Thoracic aorta (tissue), 2 donors: ENCODE measurements around the gene COQ10A. TPM values are rescaled to one million over a fixed set of nuclear protein-coding genes. Genes with fewer than 3 reads are reported as not detected.

Experiments used
- ATAC-seq: fragments of 150-250 bp; one replicate; pipeline ENCODE4 v1.8.0; 2017; ENCODE audit warnings: low read depth; ENCODE audit not compliant: insufficient number of reproducible peaks, low FRiP score
- DNase-seq: peaks from one replicate; pipeline ENCODE4 v3.0.0-alpha.2; 2020; ENCODE audit warnings: low spot score
- H3K27ac ChIP-seq, 2 donors: fragments of 200-600 bp; sonication (generic); 1 replicate in 1 of 2; 2 replicates in 1 of 2; pipeline ENCODE4 v1.5.1; 2016; ENCODE audit warnings: mild to moderate bottlenecking in 2 of 2, moderate library complexity in 2 of 2
- H3K27me3 ChIP-seq: fragments of 200-600 bp; sonication (generic); replicated peaks from 2 replicates; pipeline ENCODE4 v1.6.0; 2016; ENCODE audit warnings: mild to moderate bottlenecking; ENCODE audit not compliant: insufficient read depth
- H3K36me3 ChIP-seq: fragments of 200-600 bp; sonication (generic); one replicate; pipeline ENCODE4 v1.5.1; 2016
- H3K4me1 ChIP-seq, 2 donors: fragments of 200-600 bp; sonication (generic); 1 replicate in 1 of 2; 2 replicates in 1 of 2; pipeline versions ENCODE4 v1.5.1 to v1.6.0; 2016; ENCODE audit warnings: low read depth in 2 of 2, mild to moderate bottlenecking in 1 of 2; ENCODE audit not compliant: control insufficient read depth in 1 of 2
- H3K4me3 ChIP-seq: fragments of 200-600 bp; sonication (generic); 2 replicates; pipeline ENCODE4 v1.5.1; 2016; ENCODE audit warnings: mild to moderate bottlenecking
- H3K9me3 ChIP-seq: fragments of 200-600 bp; sonication (generic); 2 replicates; pipeline ENCODE4 v1.5.1; 2016
- total RNA-seq, 2 donors: library from RNA; depleted of rRNA; stranded (reverse); fragments of >200 nt; gene quantifications; one replicate each; pipeline versions ENCODE4 v1.1.0 to v1.2.3, GENCODE V29; 2016
- TF ChIP-seq, protein P1 (sequence below): fragments of 200-600 bp; sonication (generic); IDR thresholded peaks from one replicate; pipeline ENCODE4 v1.5.1; 2019; ENCODE audit warnings: antibody characterized with exemption

COQ10A gene
- total RNA-seq, 2 donors from 2014 or later: 14.6 to 26.3 TPM

DNA sequence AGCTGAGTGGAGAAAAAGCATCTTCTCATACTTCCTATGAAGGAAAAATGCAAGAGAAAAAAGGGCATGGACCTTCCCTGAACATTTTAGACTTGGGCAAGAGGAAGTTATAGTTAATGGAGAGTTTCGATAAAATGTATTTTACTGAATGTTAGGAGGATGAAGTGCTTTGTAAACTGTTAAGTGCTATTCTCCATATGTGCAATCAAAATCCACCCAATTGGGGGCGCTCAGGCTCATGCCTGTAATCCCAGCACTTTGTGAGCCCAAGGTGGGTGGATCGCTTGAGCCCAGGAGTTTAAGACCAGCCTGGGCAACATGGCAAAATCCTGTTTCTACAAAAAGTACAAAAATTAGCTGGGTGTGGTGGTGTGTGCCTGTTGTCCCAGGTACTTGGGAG is 50.9 kb downstream of the COQ10A start:
- TF ChIP-seq, protein P1, sequence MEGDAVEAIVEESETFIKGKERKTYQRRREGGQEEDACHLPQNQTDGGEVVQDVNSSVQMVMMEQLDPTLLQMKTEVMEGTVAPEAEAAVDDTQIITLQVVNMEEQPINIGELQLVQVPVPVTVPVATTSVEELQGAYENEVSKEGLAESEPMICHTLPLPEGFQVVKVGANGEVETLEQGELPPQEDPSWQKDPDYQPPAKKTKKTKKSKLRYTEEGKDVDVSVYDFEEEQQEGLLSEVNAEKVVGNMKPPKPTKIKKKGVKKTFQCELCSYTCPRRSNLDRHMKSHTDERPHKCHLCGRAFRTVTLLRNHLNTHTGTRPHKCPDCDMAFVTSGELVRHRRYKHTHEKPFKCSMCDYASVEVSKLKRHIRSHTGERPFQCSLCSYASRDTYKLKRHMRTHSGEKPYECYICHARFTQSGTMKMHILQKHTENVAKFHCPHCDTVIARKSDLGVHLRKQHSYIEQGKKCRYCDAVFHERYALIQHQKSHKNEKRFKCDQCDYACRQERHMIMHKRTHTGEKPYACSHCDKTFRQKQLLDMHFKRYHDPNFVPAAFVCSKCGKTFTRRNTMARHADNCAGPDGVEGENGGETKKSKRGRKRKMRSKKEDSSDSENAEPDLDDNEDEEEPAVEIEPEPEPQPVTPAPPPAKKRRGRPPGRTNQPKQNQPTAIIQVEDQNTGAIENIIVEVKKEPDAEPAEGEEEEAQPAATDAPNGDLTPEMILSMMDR: no peak
- no peaks in the 10 kb centered on the region for H3K27me3 ChIP-seq
- H3K4me3 ChIP-seq: no peak overlapping the region
- H3K27ac ChIP-seq: no peak overlapping the region
- H3K9me3 ChIP-seq: no peaks in the 10 kb centered on the region
- peaks cover 7 to 14% of the 10 kb centered on the region in 2 donors for H3K4me1 ChIP-seq
- ATAC-seq (no peak), DNase-seq (no peak)
- H3K36me3 ChIP-seq: peaks cover 14% of the 10 kb centered on the region

Other genes starting within 250 kb of the COQ10A start
- 1 to 10 TPM; 4.5 to 7.6 TPM for gene IKZF4, start 245.9 kb upstream of the COQ10A start, total RNA-seq
- gene RPS26, start 225.0 kb upstream of the COQ10A start, total RNA-seq: 1,000 to 10,000 TPM in 1 of 2 donors, 100 to 1,000 TPM in 1; 103 to 1,114 TPM
- gene ERBB3, start 186.8 kb upstream of the COQ10A start, total RNA-seq: 1 to 10 TPM; 1.1 to 3.2 TPM
- gene PA2G4, start 162.4 kb upstream of the COQ10A start, total RNA-seq: 100 to 1,000 TPM in 1 of 2 donors, 10 to 100 TPM in 1; 53.2 to 111 TPM
- 1,000 to 10,000 TPM in 1 of 2 donors, 100 to 1,000 TPM in 1; 923 to 1,490 TPM for gene RPL41, start 150.3 kb upstream of the COQ10A start, total RNA-seq
- 1 to 10 TPM; 4.1 to 7.1 TPM for gene ZC3H10, start 148.7 kb upstream of the COQ10A start, total RNA-seq
- 100 to 1,000 TPM; 113 to 128 TPM for gene ESYT1, start 138.7 kb upstream of the COQ10A start, total RNA-seq
- gene MYL6B, start 114.4 kb upstream of the COQ10A start, total RNA-seq: 10 to 100 TPM; 17.1 to 19.1 TPM
- gene MYL6, start 108.6 kb upstream of the COQ10A start, total RNA-seq: 1,000 to 10,000 TPM; 1,762 to 3,064 TPM
- gene SMARCC2, start 77.5 kb upstream of the COQ10A start, total RNA-seq: 100 to 1,000 TPM in 1 of 2 donors, 10 to 100 TPM in 1; 68.6 to 109 TPM
- 10 to 100 TPM; 66.6 to 76.5 TPM for gene RNF41, start 45.0 kb upstream of the COQ10A start, total RNA-seq
- 10 to 100 TPM in 1 of 2 donors, 1 to 10 TPM in 1; 8.7 to 17.2 TPM for gene NABP2, start 42.6 kb upstream of the COQ10A start, total RNA-seq
- gene SLC39A5, start 36.9 kb upstream of the COQ10A start, total RNA-seq: not detected
- 10 to 100 TPM; 30.9 to 36.3 TPM for gene ANKRD52, start 8.6 kb upstream of the COQ10A start, total RNA-seq
- 100 to 1,000 TPM; 120 to 143 TPM for gene CS, start 33.4 kb downstream of the COQ10A start, total RNA-seq
- 10 to 100 TPM; 72.0 to 85.1 TPM for gene CNPY2, start 49.0 kb downstream of the COQ10A start, total RNA-seq
- gene PAN2, start 67.1 kb downstream of the COQ10A start, total RNA-seq: 10 to 100 TPM; 39.8 to 42.7 TPM
- not detected for gene IL23A, start 71.9 kb downstream of the COQ10A start, total RNA-seq
- 100 to 1,000 TPM; 161 to 192 TPM for gene STAT2, start 93.2 kb downstream of the COQ10A start, total RNA-seq
- gene APOF, start 95.9 kb downstream of the COQ10A start, total RNA-seq: not detected
- gene TIMELESS, start 182.5 kb downstream of the COQ10A start, total RNA-seq: 1 to 10 TPM; 3.0 to 4.4 TPM
- not detected for gene MIP, start 187.7 kb downstream of the COQ10A start, total RNA-seq
- 1 to 10 TPM; 2.3 to 5.8 TPM for gene SPRYD4, start 201.6 kb downstream of the COQ10A start, total RNA-seq
- gene GLS2, start 221.2 kb downstream of the COQ10A start, total RNA-seq: under 1 TPM in 1 of 2 donors, not detected in 1; 0.85 TPM